ENCODE measurements around the gene GJB6. TPM values are rescaled to one million over a fixed set of nuclear protein-coding genes. Genes with fewer than 3 reads are reported as not detected.

The GJB6 gene
- total and polyA plus RNA-seq, 2 of the 4 experiments (the other 2 are of a cell fraction) = not detected

DNA sequence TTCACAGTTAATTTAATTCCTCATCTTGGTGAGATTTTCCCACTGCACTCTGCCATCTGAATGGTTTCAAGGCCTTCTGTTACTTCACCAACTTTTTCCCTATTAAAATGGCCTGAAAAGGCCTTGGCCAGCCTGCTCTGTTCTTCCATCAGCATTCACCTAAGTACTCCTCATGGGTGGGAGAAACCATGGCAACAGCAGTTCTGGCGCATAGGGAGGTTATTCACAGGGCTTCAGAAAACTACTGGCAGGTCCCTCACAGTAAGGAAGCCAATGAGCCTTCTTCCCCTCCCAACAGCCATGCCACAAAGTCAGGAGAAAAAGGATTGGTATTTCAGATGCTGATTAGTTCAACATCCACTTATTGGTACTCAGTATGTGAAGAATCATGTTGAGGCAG is 22.2 kb downstream of the GJB6 start:
- Histone ChIP-seq H3K18ac (ENCODE audit: low read depth, low read length) (no peak overlapping the region), H4K91ac (ENCODE audit: insufficient read depth, low read depth, low read length) (no peak overlapping the region), H3K79me1 (ENCODE audit: low read depth in 1 of 2, low read length in 2 of 2) (no peaks in the 10 kb centered on the region), H3K4me2 (ENCODE audit: low read depth, low read length) (no peak overlapping the region), H3K27me3 (ENCODE audit: control insufficient read depth, insufficient read depth, low read length) (peaks cover 37% of the 10 kb centered on the region), H2BK20ac (ENCODE audit: low read depth, low read length) (no peak overlapping the region), H3K4ac (ENCODE audit: low read depth, low read length) (no peak overlapping the region), H3K4me1 (ENCODE audit: control insufficient read depth, insufficient read depth, low read length) (no peaks in the 10 kb centered on the region), H3K9me1 (ENCODE audit: insufficient read depth, low read length) (no peaks in the 10 kb centered on the region), H2BK120ac (ENCODE audit: low read depth, low read length) (no peak overlapping the region), H2AFZ (replicated peaks; ENCODE audit: low read length, poor library complexity) (no peak overlapping the region), H4K8ac (ENCODE audit: low read depth in 2 of 2, low read length in 2 of 2) (no peak overlapping the region), H3K36me3 (ENCODE audit: control insufficient read depth, insufficient read depth, low read length) (no peaks in the 10 kb centered on the region), H3K23ac (ENCODE audit: low read depth, low read length) (no peak overlapping the region), H3K27ac (ENCODE audit: insufficient read depth, low read length) (no peak overlapping the region), H3K56ac (ENCODE audit: extremely low read depth, insufficient read depth, low read length) (no peak overlapping the region), H4K5ac (ENCODE audit: low read depth, low read length) (no peak overlapping the region), H4K20me1 (ENCODE audit: insufficient read depth, low read length) (no peaks in the 10 kb centered on the region), H2BK15ac (ENCODE audit: low read depth, low read length) (no peak overlapping the region), H3K4me3 (ENCODE audit: insufficient read depth, low read depth, low read length) (no peak overlapping the region), H2BK5ac (ENCODE audit: low read depth, low read length, poor library complexity, severe bottlenecking) (no peak overlapping the region), H2AK9ac (replicated peaks; ENCODE audit: low read depth, low read length, poor library complexity) (no peak overlapping the region), H3K9ac (ENCODE audit: low read depth, low read length) (no peak overlapping the region), H3K14ac (replicated peaks; ENCODE audit: low read depth, low read length) (no peak overlapping the region), H2AK5ac (ENCODE audit: low read depth, low read length) (no peak overlapping the region), H3K9me3 (ENCODE audit: control insufficient read depth, insufficient read depth, low read length) (no peaks in the 10 kb centered on the region)
- dilution Hi-C loops (cut with HindIII; ENCODE audit: low sequenced_read_pairs, unreplicated experiment) = no loop called here
- in situ Hi-C loops (cut with MboI; ENCODE audit: low sequenced_read_pairs) = no loop called here
- no peak for ATAC-seq (ENCODE audit: low read depth)
- TF ChIP-seq, protein P1, sequence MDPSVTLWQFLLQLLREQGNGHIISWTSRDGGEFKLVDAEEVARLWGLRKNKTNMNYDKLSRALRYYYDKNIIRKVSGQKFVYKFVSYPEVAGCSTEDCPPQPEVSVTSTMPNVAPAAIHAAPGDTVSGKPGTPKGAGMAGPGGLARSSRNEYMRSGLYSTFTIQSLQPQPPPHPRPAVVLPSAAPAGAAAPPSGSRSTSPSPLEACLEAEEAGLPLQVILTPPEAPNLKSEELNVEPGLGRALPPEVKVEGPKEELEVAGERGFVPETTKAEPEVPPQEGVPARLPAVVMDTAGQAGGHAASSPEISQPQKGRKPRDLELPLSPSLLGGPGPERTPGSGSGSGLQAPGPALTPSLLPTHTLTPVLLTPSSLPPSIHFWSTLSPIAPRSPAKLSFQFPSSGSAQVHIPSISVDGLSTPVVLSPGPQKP (IDR thresholded peaks at IDR 0.05; ENCODE audit: borderline replicate concordance, low read depth, low read length) = no peak
- TF ChIP-seq FOS (IDR thresholded peaks at IDR 0.05; ENCODE audit: low read depth, low read length) (no peak), CHD1 (IDR thresholded peaks at IDR 0.05; ENCODE audit: low read depth, low read length) (no peak), MAFK (IDR thresholded peaks at IDR 0.05; ENCODE audit: low read depth, low read length) (no peak), POLR2A (IDR thresholded peaks at IDR 0.05; ENCODE audit: low read depth, low read length) (no peak), SMC3 (IDR thresholded peaks at IDR 0.05; ENCODE audit: low read depth, low read length) (no peak), MXI1 (IDR thresholded peaks at IDR 0.05; ENCODE audit: borderline replicate concordance, low read depth, low read length) (no peak), NFE2L2 (IDR thresholded peaks at IDR 0.05; ENCODE audit: low read depth, low read length) (no peak), BHLHE40 (IDR thresholded peaks at IDR 0.05; ENCODE audit: low read depth, low read length) (no peak), RFX5 (IDR thresholded peaks at IDR 0.05; ENCODE audit: low read depth, low read length) (no peak), CEBPB (IDR thresholded peaks at IDR 0.05; ENCODE audit: low read depth, low read length) (no peak), RAD21 (IDR thresholded peaks at IDR 0.05; ENCODE audit: low read length) (no peak), MAZ (IDR thresholded peaks at IDR 0.05; ENCODE audit: borderline replicate concordance, low read depth, low read length) (no peak), RCOR1 (IDR thresholded peaks at IDR 0.05; ENCODE audit: insufficient replicate concordance, low read length) (no peak)
- TF ChIP-seq, protein P2, sequence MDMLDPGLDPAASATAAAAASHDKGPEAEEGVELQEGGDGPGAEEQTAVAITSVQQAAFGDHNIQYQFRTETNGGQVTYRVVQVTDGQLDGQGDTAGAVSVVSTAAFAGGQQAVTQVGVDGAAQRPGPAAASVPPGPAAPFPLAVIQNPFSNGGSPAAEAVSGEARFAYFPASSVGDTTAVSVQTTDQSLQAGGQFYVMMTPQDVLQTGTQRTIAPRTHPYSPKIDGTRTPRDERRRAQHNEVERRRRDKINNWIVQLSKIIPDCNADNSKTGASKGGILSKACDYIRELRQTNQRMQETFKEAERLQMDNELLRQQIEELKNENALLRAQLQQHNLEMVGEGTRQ (IDR thresholded peaks at IDR 0.05; ENCODE audit: low read depth, low read length) = no peak
- TF ChIP-seq, protein P3, sequence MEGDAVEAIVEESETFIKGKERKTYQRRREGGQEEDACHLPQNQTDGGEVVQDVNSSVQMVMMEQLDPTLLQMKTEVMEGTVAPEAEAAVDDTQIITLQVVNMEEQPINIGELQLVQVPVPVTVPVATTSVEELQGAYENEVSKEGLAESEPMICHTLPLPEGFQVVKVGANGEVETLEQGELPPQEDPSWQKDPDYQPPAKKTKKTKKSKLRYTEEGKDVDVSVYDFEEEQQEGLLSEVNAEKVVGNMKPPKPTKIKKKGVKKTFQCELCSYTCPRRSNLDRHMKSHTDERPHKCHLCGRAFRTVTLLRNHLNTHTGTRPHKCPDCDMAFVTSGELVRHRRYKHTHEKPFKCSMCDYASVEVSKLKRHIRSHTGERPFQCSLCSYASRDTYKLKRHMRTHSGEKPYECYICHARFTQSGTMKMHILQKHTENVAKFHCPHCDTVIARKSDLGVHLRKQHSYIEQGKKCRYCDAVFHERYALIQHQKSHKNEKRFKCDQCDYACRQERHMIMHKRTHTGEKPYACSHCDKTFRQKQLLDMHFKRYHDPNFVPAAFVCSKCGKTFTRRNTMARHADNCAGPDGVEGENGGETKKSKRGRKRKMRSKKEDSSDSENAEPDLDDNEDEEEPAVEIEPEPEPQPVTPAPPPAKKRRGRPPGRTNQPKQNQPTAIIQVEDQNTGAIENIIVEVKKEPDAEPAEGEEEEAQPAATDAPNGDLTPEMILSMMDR (conservative IDR thresholded peaks at IDR 0.05; ENCODE audit: low read depth, low read length) = no peak
- WGBS, 2 experiments (ENCODE audit: extremely low coverage in 2 of 2, insufficient read length in 1 of 2) = no CpG with 5 or more reads among the region's 1 CpG
- no TSS peak for BruUV-seq (replicated peaks)
- no peak for DNase-seq
- ChIA-PET CTCF (no interaction called here), POLR2A (ENCODE audit: unreplicated experiment) (no interaction called here)
- intact Hi-C loops (cut with micrococcal nuclease) = loop anchor here (10.0 kb wide), 1 partner anchor 85 kb away; no protein-coding TSS in a partner anchor

All from IMR-90 (cell line).